Suprapubic skin (tissue), 3 donors: ENCODE results near the gene KIF13A.

Source experiments
- POLR2AphosphoS5 ChIP-seq, 3 donors: sonication (generic); formaldehyde crosslinking; IDR thresholded peaks; one replicate each; pipeline ENCODE4 v1.6.1; 2017; ENCODE audit warnings: antibody characterized with exemption in 3 of 3
- TF ChIP-seq, protein P1 (sequence below), 2 donors: fragments of 200-600 bp in 1 of 2; fragments of 450-650 bp in 1 of 2; sonication (generic) in 1 of 2; IDR thresholded peaks; one replicate each; pipeline ENCODE4 v1.5.1; 2016 to 2019; ENCODE audit warnings: antibody characterized with exemption in 2 of 2, mild to moderate bottlenecking in 1 of 2, moderate library complexity in 1 of 2

DNA sequence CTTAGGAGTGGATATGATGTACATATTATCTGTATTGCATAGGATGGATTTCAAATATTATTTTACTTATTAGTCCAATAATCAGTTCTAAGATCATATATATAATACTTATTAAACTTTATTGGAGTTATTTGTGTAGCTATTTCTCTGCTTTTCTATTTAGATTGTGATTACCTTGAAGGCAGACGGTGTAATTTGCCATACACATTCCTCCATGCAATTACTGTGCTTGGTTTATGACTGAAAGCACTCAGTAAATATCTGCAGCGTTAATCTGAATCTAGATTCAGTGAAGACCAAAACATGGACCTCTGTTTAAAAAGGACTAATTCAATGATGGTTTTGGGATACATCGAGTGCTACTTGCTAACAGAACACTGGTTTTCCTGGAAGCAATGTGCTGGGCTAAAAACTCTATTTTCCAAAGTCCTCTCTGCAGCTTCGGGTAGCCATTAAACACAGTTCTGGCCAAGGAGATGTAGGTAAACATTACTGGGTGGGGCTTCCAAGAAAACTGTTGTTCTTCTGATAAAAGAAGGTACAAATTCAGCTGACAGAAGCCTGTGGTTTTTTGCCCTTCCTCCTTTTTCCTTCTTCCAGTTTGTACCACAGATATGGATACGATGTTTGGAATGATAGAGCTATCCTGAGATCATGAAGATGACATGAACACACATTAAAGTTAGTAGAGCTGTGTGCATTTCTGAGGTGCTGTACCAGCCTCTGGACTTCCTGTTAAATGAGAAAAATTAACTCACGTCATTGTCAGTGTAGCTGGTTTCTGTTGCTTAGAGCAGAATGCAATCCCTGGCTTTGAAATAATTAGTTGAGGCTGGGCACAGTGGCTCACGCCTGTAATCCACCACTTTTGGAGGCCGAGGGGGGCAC, 144.3 kb downstream of the KIF13A start:
- TF ChIP-seq, protein P1, sequence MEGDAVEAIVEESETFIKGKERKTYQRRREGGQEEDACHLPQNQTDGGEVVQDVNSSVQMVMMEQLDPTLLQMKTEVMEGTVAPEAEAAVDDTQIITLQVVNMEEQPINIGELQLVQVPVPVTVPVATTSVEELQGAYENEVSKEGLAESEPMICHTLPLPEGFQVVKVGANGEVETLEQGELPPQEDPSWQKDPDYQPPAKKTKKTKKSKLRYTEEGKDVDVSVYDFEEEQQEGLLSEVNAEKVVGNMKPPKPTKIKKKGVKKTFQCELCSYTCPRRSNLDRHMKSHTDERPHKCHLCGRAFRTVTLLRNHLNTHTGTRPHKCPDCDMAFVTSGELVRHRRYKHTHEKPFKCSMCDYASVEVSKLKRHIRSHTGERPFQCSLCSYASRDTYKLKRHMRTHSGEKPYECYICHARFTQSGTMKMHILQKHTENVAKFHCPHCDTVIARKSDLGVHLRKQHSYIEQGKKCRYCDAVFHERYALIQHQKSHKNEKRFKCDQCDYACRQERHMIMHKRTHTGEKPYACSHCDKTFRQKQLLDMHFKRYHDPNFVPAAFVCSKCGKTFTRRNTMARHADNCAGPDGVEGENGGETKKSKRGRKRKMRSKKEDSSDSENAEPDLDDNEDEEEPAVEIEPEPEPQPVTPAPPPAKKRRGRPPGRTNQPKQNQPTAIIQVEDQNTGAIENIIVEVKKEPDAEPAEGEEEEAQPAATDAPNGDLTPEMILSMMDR (IDR thresholded peaks at IDR 0.05): no peak
- TF ChIP-seq POLR2AphosphoS5 (IDR thresholded peaks at IDR 0.05): no peak
